Osteoblast (primary cell): ENCODE measurements around the gene APRT. TPM values are rescaled to one million over a fixed set of nuclear protein-coding genes. Genes with fewer than 3 reads are reported as not detected.

Experiments
- DNase-seq: peaks from one replicate; pipeline ENCODE4 v3.0.0; 2011; ENCODE audit warnings: low spot score, mixed read lengths; ENCODE audit not compliant: insufficient read length; ENCODE audit errors: missing footprints
- H2AFZ ChIP-seq: 2 replicates; pipeline ENCODE4 v1.6.0; 2011; ENCODE audit warnings: mild to moderate bottlenecking, low read length
- H3K27ac ChIP-seq: 2 replicates; pipeline ENCODE4 v1.5.1; 2011; ENCODE audit warnings: mild to moderate bottlenecking, low read depth, low read length, moderate library complexity
- H3K27me3 ChIP-seq: 2 replicates; pipeline ENCODE4 v1.6.0; 2012; ENCODE audit warnings: mild to moderate bottlenecking, control low read depth, inconsistent platforms, low read length, moderate library complexity; ENCODE audit not compliant: insufficient read depth
- H3K36me3 ChIP-seq: 2 replicates; pipeline ENCODE4 v1.5.1; 2011; ENCODE audit warnings: mild to moderate bottlenecking, low read length, control low read depth, moderate library complexity; ENCODE audit not compliant: insufficient read depth
- H3K4me1 ChIP-seq: 2 replicates; pipeline ENCODE4 v1.5.1; 2011; ENCODE audit warnings: mild to moderate bottlenecking, low read length, control low read depth, moderate library complexity; ENCODE audit not compliant: insufficient read depth
- H3K4me2 ChIP-seq: 2 replicates; pipeline ENCODE4 v1.6.0; 2011; ENCODE audit warnings: mild to moderate bottlenecking, low read length; ENCODE audit not compliant: insufficient read depth
- H3K4me3 ChIP-seq: fragments of 200-600 bp; sonication (generic); 3 replicates; pipeline ENCODE4 v1.5.1; 2012; ENCODE audit warnings: mild to moderate bottlenecking, low read length, inconsistent platforms; ENCODE audit not compliant: insufficient read depth
- H3K79me2 ChIP-seq: 2 replicates; pipeline ENCODE4 v1.6.0; 2012; ENCODE audit warnings: mild to moderate bottlenecking, low read length, control low read depth, inconsistent platforms; ENCODE audit not compliant: insufficient read depth
- H3K9me3 ChIP-seq: 2 replicates; pipeline ENCODE4 v1.5.1; 2011; ENCODE audit warnings: low read depth, low read length, control low read depth
- H4K20me1 ChIP-seq: 2 replicates; pipeline ENCODE4 v1.6.0; 2012; ENCODE audit warnings: mild to moderate bottlenecking, low read length, control low read depth; ENCODE audit not compliant: insufficient read depth
- CTCF ChIP-seq: IDR thresholded peaks from 2 replicates; pipeline ENCODE4 v1.5.1; 2011; ENCODE audit warnings: mild to moderate bottlenecking, low read depth, low read length, moderate library complexity; ENCODE audit errors: extremely low read depth
- total RNA-seq: library from RNA; depleted of rRNA; stranded (reverse); fragments of >200 nt; gene quantifications from 2 replicates; pipeline ENCODE4 v1.2.3, GENCODE V29; 2012

Gene APRT
- total RNA-seq, 1 donor = 53.6 TPM

DNA sequence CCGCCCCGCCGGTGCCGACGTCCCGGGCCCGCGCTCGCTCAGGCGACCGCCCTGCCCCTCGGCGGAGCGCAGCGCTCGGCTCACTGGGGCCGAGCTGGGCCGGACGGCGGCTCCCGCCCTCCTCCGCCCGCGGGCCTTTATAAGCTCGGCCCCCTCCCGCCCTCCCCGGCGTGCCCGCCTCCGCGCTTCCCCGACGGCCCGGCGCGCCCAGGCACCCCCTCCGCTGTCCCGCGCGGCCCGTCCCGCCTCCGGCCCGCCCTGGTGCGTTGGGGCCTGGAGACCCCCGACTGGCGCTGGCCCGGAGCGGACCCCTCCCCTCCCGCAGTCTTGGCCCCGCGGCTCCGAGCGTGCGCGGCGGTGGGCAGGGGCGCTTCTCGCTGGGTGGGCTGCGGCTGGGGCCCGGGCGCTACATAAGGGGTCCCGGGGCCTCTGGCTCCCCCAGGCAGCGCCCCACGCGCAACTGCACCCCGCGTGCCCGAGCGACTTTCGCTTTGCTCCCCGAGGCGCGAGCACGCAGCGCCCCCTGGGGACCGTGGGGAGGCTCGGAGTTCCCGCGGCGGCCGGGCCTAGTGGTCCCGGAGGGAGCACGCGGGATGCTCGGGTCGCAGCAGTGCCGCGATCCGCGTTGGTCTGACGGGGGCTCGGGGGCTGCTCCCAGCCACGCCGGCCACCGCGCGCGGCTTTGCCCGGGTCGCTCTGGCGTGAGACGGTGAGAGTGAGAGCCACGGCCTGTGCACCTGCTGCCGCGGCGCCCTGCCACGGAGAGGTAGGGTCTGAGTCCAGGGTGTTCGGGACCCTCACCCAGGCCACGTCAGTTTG lies 26.4 kb downstream of the APRT start, which contains the start of gene PIEZO1:
PIEZO1 (minus strand) TSS at position 115 of the 819 bp plus-strand sequence. CDS start 256 bp downstream, outside the sequence.
- Histone ChIP-seq H3K4me1 (peaks cover 34% of the 10 kb centered on the region), H3K4me3 (peak within 1 kb of the TSS; percentile 82), H2AFZ (peak within 1 kb of the TSS; percentile 59), H3K79me2 (peaks cover 42% of the 10 kb centered on the region), H3K4me2 (peak within 1 kb of the TSS; percentile 88), H4K20me1 (peaks cover 35% of the 10 kb centered on the region), H3K27ac (peak within 1 kb of the TSS; percentile 73), H3K9me3 (no peaks in the 10 kb centered on the region), H3K36me3 (no peaks in the 10 kb centered on the region), H3K27me3 (no peaks in the 10 kb centered on the region)
- peak; percentile 58 for TF ChIP-seq CTCF
- DNase-seq = peak; percentile 99

GRCh38 chr16:88784856-88785105 lies 26.9 kb downstream of the APRT start:
- H3K4me2 ChIP-seq = peak overlapping the region; percentile 88
- no peaks in the 10 kb centered on the region for H3K27me3 ChIP-seq
- peaks cover 47% of the 10 kb centered on the region for H3K79me2 ChIP-seq
- H4K20me1 ChIP-seq = peaks cover 40% of the 10 kb centered on the region
- peak overlapping the region; percentile 41 for H3K27ac ChIP-seq
- peaks cover 38% of the 10 kb centered on the region for H3K4me1 ChIP-seq
- no peaks in the 10 kb centered on the region for H3K9me3 ChIP-seq
- no peak overlapping the region for H2AFZ ChIP-seq
- TF ChIP-seq CTCF = no peak
- H3K36me3 ChIP-seq = no peaks in the 10 kb centered on the region
- no peak for DNase-seq
- peak overlapping the region; percentile 82 for H3K4me3 ChIP-seq

DNA sequence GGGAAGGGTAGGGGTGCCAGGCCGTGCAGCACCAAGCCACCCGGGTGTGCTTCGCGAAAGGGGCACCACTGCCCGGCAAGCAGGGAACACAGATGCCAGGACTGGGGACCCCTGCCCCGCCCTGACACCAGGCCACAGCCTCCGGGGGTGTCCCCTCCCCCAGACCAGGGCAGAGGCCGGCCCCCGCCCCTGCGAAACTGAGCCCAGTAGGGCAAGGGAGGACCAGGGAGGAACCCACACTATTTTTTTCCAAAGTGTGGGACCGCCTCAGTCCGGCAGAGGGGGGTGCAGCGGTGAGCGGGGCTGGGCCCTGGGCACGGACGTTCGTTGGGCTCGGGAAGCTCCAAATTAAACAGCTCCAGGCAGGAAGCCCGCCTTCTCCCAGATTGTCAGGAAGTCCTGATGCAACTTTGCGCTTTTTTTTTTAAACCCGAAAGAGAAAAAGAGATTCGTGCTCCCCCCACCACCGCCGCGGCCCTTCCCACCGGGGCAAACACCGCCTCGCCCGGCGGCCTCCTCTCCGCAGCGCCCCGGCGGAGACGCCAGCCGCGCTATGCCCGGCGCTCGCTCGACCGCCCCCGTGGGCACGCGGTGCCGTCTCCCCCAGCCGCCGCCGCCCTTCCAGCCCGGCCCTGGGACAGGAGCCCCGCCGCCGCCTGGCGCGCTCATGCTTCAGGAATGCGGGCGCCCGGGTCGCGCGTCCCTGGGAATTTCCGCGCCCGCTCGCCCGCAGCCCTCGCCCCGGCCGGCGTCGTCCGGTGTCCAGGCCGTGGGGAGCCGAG lies 27.5 kb downstream of the APRT start:
- TF ChIP-seq CTCF = peak; percentile 48
- no peaks in the 10 kb centered on the region for H3K36me3 ChIP-seq

More for the DNA sequence above, 27.5 kb downstream of the APRT start:
- H2AFZ ChIP-seq = no peak overlapping the region
- no peaks in the 10 kb centered on the region for H3K9me3 ChIP-seq
- H3K4me1 ChIP-seq = peaks cover 42% of the 10 kb centered on the region
- DNase-seq = peak; percentile 95
- H3K4me3 ChIP-seq = peak overlapping the region; percentile 82
- H3K79me2 ChIP-seq = peaks cover 52% of the 10 kb centered on the region
- peak overlapping the region; percentile 88 for H3K4me2 ChIP-seq
- no peaks in the 10 kb centered on the region for H3K27me3 ChIP-seq
- peaks cover 46% of the 10 kb centered on the region for H4K20me1 ChIP-seq
- peak overlapping the region; percentile 73 for H3K27ac ChIP-seq
